Measurements from ENCODE around the gene PLCD1. TPM values are rescaled to one million over a fixed set of nuclear protein-coding genes. Genes with fewer than 3 reads are reported as not detected.

The PLCD1 gene
- total RNA-seq, 5 donors from 2014 or later (not counting 1 experiment from before 2014, with no cell fraction given), result 31.3 to 91.0 (median 75.7) TPM

- ATAC-seq (replicated peaks in 1 of 4), result no peak
- Mint-ChIP-seq H3K4me3 (peak overlapping the region; percentile 29 to 93 (median 93)), H3K4me1 (peaks cover 40 to 60% (median 45%) of the 10 kb centered on the region in 3 donors), H3K27me3 (no peaks in the 10 kb centered on the region), H3K36me3 (peaks cover 14% of the 10 kb centered on the region), H3K9me3 (no peaks in the 10 kb centered on the region), H3K27ac (peak overlapping the region; percentile 94 to 98)
- POLR2A ChIA-PET, result no interaction called here
- Histone ChIP-seq H3K27me3 (replicated peaks in 1 of 2; ENCODE audit: control insufficient read depth in 2 of 2, extremely low read depth in 1 of 2, insufficient read depth in 2 of 2, low read length in 1 of 2) (no peaks in the 10 kb centered on the region), H3K36me3 (ENCODE audit: control insufficient read depth in 2 of 2, extremely low read depth in 1 of 2, insufficient read depth in 1 of 2, low read length in 1 of 2) (peaks cover 0 to 8% of the 10 kb centered on the region in 2 donors), H3K4me3 (ENCODE audit: control insufficient read depth in 1 of 2, extremely low read depth in 1 of 2, low read length in 1 of 2) (no peak overlapping the region), H3K27ac (ENCODE audit: low read length) (no peak overlapping the region), H3K9me3 (no peaks in the 10 kb centered on the region), H3K4me1 (ENCODE audit: control insufficient read depth in 1 of 2, extremely low read depth in 1 of 2, insufficient read depth in 2 of 2, low read length in 2 of 2) (peaks cover 23 to 36% of the 10 kb centered on the region in 2 experiments)
- 93% methylated on average over 6 of the region's 9 CpGs for WGBS (ENCODE audit: insufficient coverage)
- CTCF ChIA-PET, result no interaction called here
- DNase-seq, result peak in 1 of 35 experiments; percentile 16
Observed at GRCh38 chr3:37992271-37993066, 37.0 kb downstream of the PLCD1 start.

DNA sequence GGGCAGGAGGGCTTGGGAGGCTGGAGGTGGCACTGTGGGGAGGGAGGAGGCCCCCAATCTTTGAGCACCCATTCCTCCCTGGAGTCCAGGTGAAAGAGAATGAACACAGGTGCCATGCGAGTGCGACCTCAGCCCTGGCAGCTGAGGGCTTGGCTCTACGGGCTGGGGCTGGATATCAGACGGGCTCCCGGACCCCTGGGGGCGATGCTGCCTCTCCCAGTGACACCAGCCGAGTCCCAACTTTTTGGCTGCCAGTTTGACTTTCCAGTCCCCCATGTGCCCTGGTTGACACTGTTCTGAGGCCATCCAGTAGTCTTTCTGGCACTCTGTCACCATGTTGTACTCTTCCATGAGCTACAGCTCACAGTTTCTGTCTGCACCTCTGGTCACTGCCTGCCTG is 37.6 kb downstream of the PLCD1 start:
- no peaks in the 10 kb centered on the region for H3K9me3 ChIP-seq
- H3K27me3 ChIP-seq (replicated peaks in 1 of 2; ENCODE audit: control insufficient read depth in 2 of 2, extremely low read depth in 1 of 2, insufficient read depth in 2 of 2, low read length in 1 of 2), result no peaks in the 10 kb centered on the region
- ATAC-seq (replicated peaks in 1 of 4), result no peak
- Mint-ChIP-seq H3K36me3 (peaks cover 11% of the 10 kb centered on the region), H3K27me3 (no peaks in the 10 kb centered on the region), H3K4me3 (no peak overlapping the region), H3K4me1 (peaks cover 36 to 54% (median 40%) of the 10 kb centered on the region in 3 donors), H3K27ac (peak overlapping the region in 1 of 2 donors; percentile 98), H3K9me3 (no peaks in the 10 kb centered on the region)
- peaks cover 23 to 29% of the 10 kb centered on the region in 2 experiments for H3K4me1 ChIP-seq (ENCODE audit: control insufficient read depth in 1 of 2, extremely low read depth in 1 of 2, insufficient read depth in 2 of 2, low read length in 2 of 2)
- H3K4me3 ChIP-seq (ENCODE audit: control insufficient read depth in 1 of 2, extremely low read depth in 1 of 2, low read length in 1 of 2), result no peak overlapping the region
- peaks cover 0 to 5% of the 10 kb centered on the region in 2 donors for H3K36me3 ChIP-seq (ENCODE audit: control insufficient read depth in 2 of 2, extremely low read depth in 1 of 2, insufficient read depth in 1 of 2, low read length in 1 of 2)
- no peak overlapping the region for H3K27ac ChIP-seq (ENCODE audit: low read length)
- DNase-seq, result no peak
- ChIA-PET CTCF (no interaction called here), POLR2A (no interaction called here)
- 90% methylated on average over 7 of the region's 7 CpGs for WGBS (ENCODE audit: insufficient coverage)

DNA sequence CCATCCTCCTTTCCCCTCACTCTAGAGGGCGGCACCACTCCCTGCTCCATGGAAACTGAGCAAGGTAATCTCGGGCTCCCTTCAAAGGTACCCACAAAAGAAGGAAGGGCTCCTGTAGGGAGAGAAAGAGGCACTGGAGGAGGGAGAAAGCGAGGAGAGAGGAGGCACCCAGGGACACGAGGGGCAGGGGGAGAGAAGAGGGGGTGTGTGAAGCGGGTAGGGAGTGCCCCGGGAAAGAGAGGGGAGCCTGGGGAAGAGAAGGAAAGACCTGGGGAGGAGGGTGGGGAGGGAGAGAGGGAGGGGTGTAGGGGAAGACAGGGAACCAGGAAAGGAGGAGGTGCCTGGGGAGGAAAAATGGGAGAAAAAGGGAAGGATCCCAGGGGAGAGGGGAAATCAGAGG is 38.3 kb downstream of the PLCD1 start:
- Histone ChIP-seq H3K9me3 (no peaks in the 10 kb centered on the region), H3K27ac (ENCODE audit: low read length) (no peak overlapping the region), H3K36me3 (ENCODE audit: control insufficient read depth in 2 of 2, extremely low read depth in 1 of 2, insufficient read depth in 1 of 2, low read length in 1 of 2) (peaks cover 0 to 2% of the 10 kb centered on the region in 2 donors), H3K27me3 (replicated peaks in 1 of 2; ENCODE audit: control insufficient read depth in 2 of 2, extremely low read depth in 1 of 2, insufficient read depth in 2 of 2, low read length in 1 of 2) (peaks cover 0 to 4% of the 10 kb centered on the region in 2 experiments), H3K4me1 (ENCODE audit: control insufficient read depth in 1 of 2, extremely low read depth in 1 of 2, insufficient read depth in 2 of 2, low read length in 2 of 2) (peaks cover 19 to 24% of the 10 kb centered on the region in 2 experiments), H3K4me3 (ENCODE audit: control insufficient read depth in 1 of 2, extremely low read depth in 1 of 2, low read length in 1 of 2) (no peak overlapping the region)
- ATAC-seq (replicated peaks in 1 of 4) (no peak), DNase-seq (no peak)
- Mint-ChIP-seq H3K4me1 (peaks cover 29 to 47% (median 33%) of the 10 kb centered on the region in 3 donors), H3K27ac (no peak overlapping the region), H3K36me3 (peaks cover 4% of the 10 kb centered on the region), H3K4me3 (no peak overlapping the region), H3K27me3 (no peaks in the 10 kb centered on the region), H3K9me3 (no peaks in the 10 kb centered on the region)
- WGBS (ENCODE audit: insufficient coverage), result 86% methylated on average over 4 of the region's 6 CpGs
- CTCF ChIA-PET, result no interaction called here
- POLR2A ChIA-PET, result no interaction called here

DNA sequence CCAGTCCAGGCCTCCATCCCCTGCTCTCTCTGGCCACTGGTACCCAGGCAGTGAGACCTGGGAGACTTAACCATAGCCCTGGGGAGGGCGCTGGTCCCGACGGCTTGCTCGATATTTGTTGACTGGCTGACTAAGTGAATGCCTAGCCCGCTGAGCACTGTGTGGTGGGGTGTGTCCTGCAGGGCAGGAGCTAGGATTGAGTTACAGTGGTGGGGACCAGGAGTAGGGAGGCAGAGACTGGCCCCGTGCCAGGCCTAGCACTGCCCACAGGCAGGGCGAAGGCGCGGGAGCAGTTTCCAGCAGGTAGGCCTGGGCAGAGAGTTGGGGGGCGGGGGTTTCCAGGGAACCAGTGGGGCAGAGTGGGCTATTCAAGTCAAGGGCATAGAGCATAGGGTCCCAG is 38.9 kb downstream of the PLCD1 start, which contains the start of gene VILL:
Gene VILL (plus strand): TSS at position 260 of the 400 bp plus-strand sequence. CDS start 2,887 bp downstream, outside the sequence.
- no peaks in the 10 kb centered on the region for H3K9me3 ChIP-seq
- H3K4me1 ChIP-seq (ENCODE audit: control insufficient read depth in 1 of 2, extremely low read depth in 1 of 2, insufficient read depth in 2 of 2, low read length in 2 of 2), result peaks cover 13 to 18% of the 10 kb centered on the region in 2 experiments
- Mint-ChIP-seq H3K4me3 (no peak within 1 kb of the TSS), H3K27ac (no peak within 1 kb of the TSS), H3K27me3 (no peaks in the 10 kb centered on the region), H3K36me3 (peaks cover under 1% of the 10 kb centered on the region), H3K9me3 (no peaks in the 10 kb centered on the region), H3K4me1 (peaks cover 24 to 41% (median 27%) of the 10 kb centered on the region in 3 donors)
- H3K36me3 ChIP-seq (ENCODE audit: control insufficient read depth in 2 of 2, extremely low read depth in 1 of 2, insufficient read depth in 1 of 2, low read length in 1 of 2), result no peaks in the 10 kb centered on the region
- no peak within 1 kb of the TSS for H3K27ac ChIP-seq (ENCODE audit: low read length)
- peaks cover 0 to 9% of the 10 kb centered on the region in 2 experiments for H3K27me3 ChIP-seq (replicated peaks in 1 of 2; ENCODE audit: control insufficient read depth in 2 of 2, extremely low read depth in 1 of 2, insufficient read depth in 2 of 2, low read length in 1 of 2)
- no peak within 1 kb of the TSS for H3K4me3 ChIP-seq (ENCODE audit: control insufficient read depth in 1 of 2, extremely low read depth in 1 of 2, low read length in 1 of 2)
- ATAC-seq (replicated peaks in 1 of 4) (no peak), DNase-seq (no peak)
- ChIA-PET CTCF (interaction anchor here in 1 of 2 donors (0.5 kb wide), 1 partner anchor 13 kb away, joined by 3 read pairs; no protein-coding TSS in a partner anchor), POLR2A (no interaction called here)
- 94% methylated on average over 9 of the region's 10 CpGs for WGBS (ENCODE audit: insufficient coverage)

DNA sequence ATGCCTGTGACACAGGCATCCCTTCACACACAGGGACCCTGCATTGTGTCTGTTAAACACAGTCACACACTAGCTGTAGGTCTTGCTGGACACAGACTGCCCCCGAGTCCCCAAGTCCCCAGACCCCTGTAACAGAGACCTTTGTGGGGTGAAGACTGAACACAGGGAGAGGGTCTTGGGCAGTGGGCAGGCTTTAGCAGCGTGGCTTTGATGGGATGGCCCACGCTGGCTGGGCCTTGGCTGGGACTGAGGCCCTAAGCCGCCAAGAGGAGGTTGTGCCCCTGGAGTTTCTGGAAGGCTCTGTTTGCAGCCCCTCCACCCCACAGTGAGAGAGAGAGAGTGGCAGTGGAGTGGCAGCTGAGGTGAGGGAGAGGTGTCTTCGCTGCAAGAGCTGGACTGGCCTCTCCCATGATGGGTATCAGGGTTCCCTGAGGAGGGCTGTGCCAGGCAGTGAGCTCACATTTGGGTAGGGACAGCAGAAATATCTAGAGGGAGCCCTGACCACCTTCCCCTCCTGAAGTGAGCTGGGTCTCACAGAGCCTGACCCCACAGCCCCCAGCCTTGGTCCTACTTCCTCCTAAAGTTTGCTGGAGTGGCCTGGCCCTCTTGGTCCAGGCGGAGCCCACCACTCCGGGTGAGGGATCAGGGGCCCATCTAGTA is 39.5 kb downstream of the PLCD1 start:
- H3K4me3 ChIP-seq (ENCODE audit: control insufficient read depth in 1 of 2, extremely low read depth in 1 of 2, low read length in 1 of 2), result no peak overlapping the region
- CTCF ChIA-PET, result interaction anchor here in 1 of 2 donors (0.5 kb wide), 1 partner anchor 13 kb away, joined by 3 read pairs; no protein-coding TSS in a partner anchor
- no peaks in the 10 kb centered on the region for H3K36me3 ChIP-seq (ENCODE audit: control insufficient read depth in 2 of 2, extremely low read depth in 1 of 2, insufficient read depth in 1 of 2, low read length in 1 of 2)
- no peaks in the 10 kb centered on the region for H3K9me3 Mint-ChIP-seq
- no peak overlapping the region for H3K27ac ChIP-seq (ENCODE audit: low read length)
- H3K4me1 ChIP-seq (ENCODE audit: control insufficient read depth in 1 of 2, extremely low read depth in 1 of 2, insufficient read depth in 2 of 2, low read length in 2 of 2), result peaks cover 7 to 14% of the 10 kb centered on the region in 2 experiments
- no peaks in the 10 kb centered on the region for H3K9me3 ChIP-seq
- H3K36me3 Mint-ChIP-seq, result no peaks in the 10 kb centered on the region
- no peaks in the 10 kb centered on the region for H3K27me3 Mint-ChIP-seq
- peaks cover 0 to 10% of the 10 kb centered on the region in 2 experiments for H3K27me3 ChIP-seq (replicated peaks in 1 of 2; ENCODE audit: control insufficient read depth in 2 of 2, extremely low read depth in 1 of 2, insufficient read depth in 2 of 2, low read length in 1 of 2)
- no peak overlapping the region for H3K4me3 Mint-ChIP-seq
- no peak for ATAC-seq (replicated peaks in 1 of 4)
- 100% methylated on average over 2 of the region's 7 CpGs for WGBS (ENCODE audit: insufficient coverage)
- H3K27ac Mint-ChIP-seq, result no peak overlapping the region
- POLR2A ChIA-PET, result no interaction called here
- no peak for DNase-seq
- H3K4me1 Mint-ChIP-seq, result peaks cover 18 to 35% (median 21%) of the 10 kb centered on the region in 3 donors

GRCh38 chr3:37988931-37989525 is 40.4 kb downstream of the PLCD1 start:
- ATAC-seq (replicated peaks in 1 of 4) (no peak), DNase-seq (no peak)
- CTCF ChIA-PET, result no interaction called here
- H3K27ac ChIP-seq (ENCODE audit: low read length), result no peak overlapping the region
- Mint-ChIP-seq H3K9me3 (no peaks in the 10 kb centered on the region), H3K36me3 (no peaks in the 10 kb centered on the region), H3K27ac (peak overlapping the region in 1 of 2 donors; percentile 24), H3K27me3 (no peaks in the 10 kb centered on the region), H3K4me3 (no peak overlapping the region), H3K4me1 (peaks cover 9 to 26% (median 13%) of the 10 kb centered on the region in 3 donors)
- POLR2A ChIA-PET, result no interaction called here
- no peak overlapping the region for H3K4me3 ChIP-seq (ENCODE audit: control insufficient read depth in 1 of 2, extremely low read depth in 1 of 2, low read length in 1 of 2)
- H3K27me3 ChIP-seq (replicated peaks in 1 of 2; ENCODE audit: control insufficient read depth in 2 of 2, extremely low read depth in 1 of 2, insufficient read depth in 2 of 2, low read length in 1 of 2), result peaks cover 0 to 10% of the 10 kb centered on the region in 2 experiments
- WGBS (ENCODE audit: insufficient coverage), result 92% methylated on average over 15 of the region's 15 CpGs
- H3K4me1 ChIP-seq (ENCODE audit: control insufficient read depth in 1 of 2, extremely low read depth in 1 of 2, insufficient read depth in 2 of 2, low read length in 2 of 2), result peaks cover 4 to 7% of the 10 kb centered on the region in 2 experiments
- H3K36me3 ChIP-seq (ENCODE audit: control insufficient read depth in 2 of 2, extremely low read depth in 1 of 2, insufficient read depth in 1 of 2, low read length in 1 of 2), result no peaks in the 10 kb centered on the region
- H3K9me3 ChIP-seq, result no peaks in the 10 kb centered on the region

Measured in T-cell (primary cell).